Prostate gland (tissue), 2 donors: ENCODE data around the gene SLC2A8.

Experiments used
- CTCF ChIP-seq, 4 experiments: fragments of 200-600 bp in 2 of 4; fragments of 450-650 bp in 2 of 4; sonication (generic) in 2 of 4; IDR thresholded peaks; 1 replicate in 3 of 4; 2 replicates in 1 of 4; pipeline ENCODE4 v1.5.1; 2016 to 2019; ENCODE audit warnings: antibody characterized with exemption in 4 of 4, mild to moderate bottlenecking in 2 of 4, moderate library complexity in 2 of 4
- POLR2AphosphoS5 ChIP-seq: sonication (generic); formaldehyde crosslinking; IDR thresholded peaks from one replicate; pipeline ENCODE4 v1.6.1; 2017; ENCODE audit warnings: antibody characterized with exemption

GRCh38 chr9:127406799-127407491 is 10.0 kb downstream of the SLC2A8 start:
- TF ChIP-seq CTCF (IDR thresholded peaks at IDR 0.05) (no peak), POLR2AphosphoS5 (no peak)
